HFFc6 (cell line): ENCODE results near the gene UBALD2. TPM values are rescaled to one million over a fixed set of nuclear protein-coding genes. Genes with fewer than 3 reads are reported as not detected.
"Not testable (repeated sequence)": the region's sequence is repeated elsewhere in the genome, so short reads cannot be mapped to it uniquely, and the experiment has no call there.

ENCODE experiments used
- DNase-seq: peaks from one replicate; pipeline ENCODE4 v3.0.0-alpha.2; 2018
- H3K27ac Mint-ChIP-seq: 2 replicates; pipeline ENCODE4 v1.8.0; 2020; ENCODE audit warnings: mild to moderate bottlenecking, mixed read lengths
- H3K27me3 Mint-ChIP-seq: 2 replicates; pipeline ENCODE4 v1.8.0; 2021; ENCODE audit warnings: mild to moderate bottlenecking, moderate library complexity, mixed read lengths; ENCODE audit not compliant: insufficient read depth
- H3K36me3 Mint-ChIP-seq: 2 replicates; pipeline ENCODE4 v1.8.0; 2021; ENCODE audit warnings: low read depth, mixed read lengths
- H3K4me1 Mint-ChIP-seq: 2 replicates; pipeline ENCODE4 v1.8.0; 2020; ENCODE audit warnings: low read depth, mixed read lengths
- H3K4me3 Mint-ChIP-seq: 2 replicates; pipeline ENCODE4 v1.8.0; 2020; ENCODE audit warnings: mild to moderate bottlenecking, moderate library complexity, mixed read lengths
- H3K9me3 Mint-ChIP-seq: 2 replicates; pipeline ENCODE4 v1.8.0; 2020; ENCODE audit warnings: mild to moderate bottlenecking, mixed read lengths
- CTCF ChIP-seq: fragments of 200-600 bp; sonication (generic); IDR thresholded peaks from 2 replicates; pipeline ENCODE4 v1.5.0; 2021; ENCODE audit warnings: antibody characterized with exemption, mild to moderate bottlenecking
- total RNA-seq, 6 experiments: library from RNA; stranded (reverse); fragmentation: NEBNext Ultra II Directional; extraction: Animal tissue kit (Norgen Biotek cat#: 25700); gene quantifications; 2 replicates in 1 of 6; 3 replicates in 5 of 6; pipeline ENCODE4 v1.2.3, GENCODE V29; 2021

The UBALD2 gene
- total RNA-seq, 6 experiments from 2014 or later, result 24.5 to 35.7 (median 30.5) TPM

GRCh38 chr17:76253841-76254240 lies 11.3 kb upstream of the UBALD2 start:
- peaks cover 4% of the 10 kb centered on the region for H3K27me3 Mint-ChIP-seq
- no peak overlapping the region for H3K27ac Mint-ChIP-seq
- TF ChIP-seq CTCF, result no peak
- H3K9me3 Mint-ChIP-seq, result no peaks in the 10 kb centered on the region
- no peak for DNase-seq
- peaks cover 32% of the 10 kb centered on the region for H3K4me1 Mint-ChIP-seq
- H3K36me3 Mint-ChIP-seq, result no peaks in the 10 kb centered on the region
- no peak overlapping the region for H3K4me3 Mint-ChIP-seq

- Mint-ChIP-seq H3K27me3 (peaks cover 4% of the 10 kb centered on the region), H3K27ac (no peak overlapping the region), H3K4me3 (no peak overlapping the region), H3K9me3 (no peaks in the 10 kb centered on the region), H3K4me1 (peaks cover 33% of the 10 kb centered on the region), H3K36me3 (no peaks in the 10 kb centered on the region)
- TF ChIP-seq CTCF, result no peak
- no peak for DNase-seq
These were observed 10.9 kb upstream of the UBALD2 start for GRCh38 chr17:76254275-76254674.

GRCh38 chr17:76255801-76256429 lies 9.2 kb upstream of the UBALD2 start:
- Mint-ChIP-seq H3K27me3 (peaks cover 4% of the 10 kb centered on the region), H3K9me3 (no peaks in the 10 kb centered on the region), H3K4me1 (peaks cover 38% of the 10 kb centered on the region), H3K36me3 (no peaks in the 10 kb centered on the region), H3K27ac (no peak overlapping the region), H3K4me3 (no peak overlapping the region)
- no peak for DNase-seq
- no peak for TF ChIP-seq CTCF

- H3K4me1 Mint-ChIP-seq, result peaks cover 34% of the 10 kb centered on the region
- H3K9me3 Mint-ChIP-seq, H3K27me3 Mint-ChIP-seq, H3K36me3 Mint-ChIP-seq, DNase-seq, H3K27ac Mint-ChIP-seq, H3K4me3 Mint-ChIP-seq: not testable (repeated sequence)
These were observed 8.6 kb upstream of the UBALD2 start for GRCh38 chr17:76256430-76257050.

GRCh38 chr17:76260220-76260619 lies 4.9 kb upstream of the UBALD2 start:
- no peak overlapping the region for H3K27ac Mint-ChIP-seq
- no peak for TF ChIP-seq CTCF
- H3K4me1 Mint-ChIP-seq, result peaks cover 34% of the 10 kb centered on the region
- peaks cover 2% of the 10 kb centered on the region for H3K27me3 Mint-ChIP-seq
- H3K4me3 Mint-ChIP-seq, result no peak overlapping the region
- no peaks in the 10 kb centered on the region for H3K9me3 Mint-ChIP-seq
- H3K36me3 Mint-ChIP-seq, result no peaks in the 10 kb centered on the region
- no peak for DNase-seq

GRCh38 chr17:76260669-76261068 lies 4.5 kb upstream of the UBALD2 start:
- Mint-ChIP-seq H3K4me3 (no peak overlapping the region), H3K27me3 (no peaks in the 10 kb centered on the region; the same call in 1 of the 2 replicates), H3K9me3 (no peaks in the 10 kb centered on the region), H3K27ac (no peak overlapping the region), H3K36me3 (no peaks in the 10 kb centered on the region), H3K4me1 (peaks cover 30% of the 10 kb centered on the region)
- no peak for DNase-seq
- no peak for TF ChIP-seq CTCF
